Adrenal gland (tissue), 12 donors: Measurements from ENCODE around the gene DLGAP1. TPM values are rescaled to one million over a fixed set of nuclear protein-coding genes. Genes with fewer than 3 reads are reported as not detected.
"Not testable (repeated sequence)": the region's sequence is repeated elsewhere in the genome, so short reads cannot be mapped to it uniquely, and the experiment has no call there.

Experiments
- DNase-seq, 7 donors: peaks; one replicate each; pipeline ENCODE4 v3.0.0-alpha.2; 2019 to 2020
- H3K27ac ChIP-seq, 5 donors: fragments of 200-600 bp; sonication (generic) in 4 of 5; 1 replicate in 3 of 5; 2 replicates in 2 of 5; pipeline versions ENCODE4 v1.5.1 to v1.8.0; 2016 to 2020; ENCODE audit warnings: mild to moderate bottlenecking in 1 of 5
- H3K27me3 ChIP-seq: fragments of 200-600 bp; 2 replicates; pipeline ENCODE4 v1.8.0; 2021
- H3K36me3 ChIP-seq, 2 donors: fragments of 200-600 bp; replicated peaks in 1 of 2; 1 replicate in 1 of 2; 2 replicates in 1 of 2; pipeline versions ENCODE4 v1.5.1 to v1.8.0; 2018 to 2022
- H3K4me1 ChIP-seq, 2 donors: fragments of 200-600 bp; replicated peaks in 1 of 2; 1 replicate in 1 of 2; 2 replicates in 1 of 2; pipeline versions ENCODE4 v1.5.1 to v1.8.0; 2018 to 2021
- H3K4me3 ChIP-seq, 4 donors: fragments of 200-600 bp; sonication (generic) in 3 of 4; one replicate each; pipeline ENCODE4 v1.5.1; 2016 to 2018
- H3K9me3 ChIP-seq, 3 donors: fragments of 200-600 bp; sonication (generic) in 1 of 3; replicated peaks in 1 of 3; 1 replicate in 2 of 3; 2 replicates in 1 of 3; pipeline versions ENCODE4 v1.5.1 to v1.8.0; 2016 to 2021
- CTCF ChIP-seq, 6 experiments: fragments of 450-650 bp in 4 of 6; fragments of 200-600 bp in 2 of 6; sonication (generic) in 1 of 6; IDR thresholded peaks; 1 replicate in 5 of 6; 2 replicates in 1 of 6; pipeline versions ENCODE4 v1.5.1 to v1.8.0; 2016 to 2021; ENCODE audit warnings: antibody characterized with exemption in 6 of 6, mild to moderate bottlenecking in 2 of 6, moderate library complexity in 1 of 6
- POLR2A ChIP-seq, 2 donors: fragments of 450-650 bp; IDR thresholded peaks; one replicate each; pipeline ENCODE4 v1.6.1; 2017; ENCODE audit warnings: antibody characterized with exemption in 2 of 2, mild to moderate bottlenecking in 2 of 2, moderate library complexity in 1 of 2
- WGBS, 4 donors: extraction: QIAGEN DNeasy Blood & Tissue Kit in 2 of 4; methylation state at CpG; one replicate each; pipeline versions ENCODE4 v1.1.5 to v1.1.7; 2013 to 2017; 5-methylcytosine and 5-hydroxymethylcytosine counted together
- intact Hi-C, 2 donors: fragments of 100-400 bp; cut with DNase I; formaldehyde crosslinking; loops; one replicate each; pipeline versions ENCODE4 v1.14.1 to v1.15.0; 2022 to 2023
- polyA plus RNA-seq, 3 donors: library from polyadenylated mRNA; stranded (reverse); fragments of 200-250 nt in 2 of 3; fragments of 350-450 nt in 1 of 3; fragmentation: Illumina TruSeq in 1 of 3; extraction: RNeasy Lipid Tissue Mini Kit (QIAGEN cat#74804) in 1 of 3; gene quantifications; one replicate each; pipeline ENCODE4 v1.2.3, GENCODE V29; 2013 to 2014
- total RNA-seq, 9 donors: library from RNA; depleted of rRNA in 4 of 9; stranded (reverse); fragments of >200 nt in 4 of 9; fragments of 120-200 nt in 1 of 9; fragmentation: NEBNext Ultra II Directional in 1 of 9; extraction: Animal tissue kit (Norgen Biotek cat#: 25700) in 1 of 9; gene quantifications; one replicate each; pipeline versions ENCODE4 v1.1.0 to v1.2.4, GENCODE V29; 2013 to 2023
- donor health status: healthy with polysubstance abuse.
- donor health status: Bipolar disorder and iron deficiency.
- donor health status: DM: yes; HTN: yes; CAD: no.
- donor health status: DM: no; HTN: no; CAD: no.
- donor health status: DM: no; HTN: no; CAD: no.
- donor health status: DM: yes; HTN: yes; CAD: no.

Gene DLGAP1
- total and polyA plus RNA-seq, 12 donors = 1.7 to 30.9 (median 12.9) TPM

GRCh38 chr18:3604498-3605408 lies 850.4 kb downstream of the DLGAP1 start:
- TF ChIP-seq CTCF (IDR thresholded peaks at IDR 0.05) (no peak), POLR2A (IDR thresholded peaks at IDR 0.05) (peak in 1 of 2 donors; percentile 51)
- Histone ChIP-seq H3K9me3 (no peaks in the 10 kb centered on the region), H3K27ac (peak overlapping the region; percentile 82 to 97 (median 93)), H3K36me3 (no peaks in the 10 kb centered on the region), H3K4me1 (peaks cover 28 to 42% of the 10 kb centered on the region in 2 donors), H3K4me3 (peak overlapping the region in 1 of 4 donors; percentile 58), H3K27me3 (no peaks in the 10 kb centered on the region)
- intact Hi-C loops = no loop called here
- WGBS, 4 donors = 1 to 6% (median 4%) methylated on average over 12 of the region's 12 CpGs
- DNase-seq = peak in 2 of 7 donors; percentile 56 to 57

- 7 to 19% (median 15%) methylated on average over 4 of the region's 4 CpGs for WGBS, 4 donors
- intact Hi-C loops = no loop called here
- no peak for DNase-seq
- Histone ChIP-seq H3K9me3 (no peaks in the 10 kb centered on the region), H3K36me3 (no peaks in the 10 kb centered on the region), H3K4me3 (peak overlapping the region in 1 of 4 donors; percentile 58), H3K4me1 (peaks cover 28 to 42% of the 10 kb centered on the region in 2 donors), H3K27me3 (no peaks in the 10 kb centered on the region), H3K27ac (peak overlapping the region; percentile 82 to 97 (median 93))
- TF ChIP-seq CTCF (IDR thresholded peaks at IDR 0.05) = no peak
- TF ChIP-seq POLR2A (IDR thresholded peaks at IDR 0.05) = no peak
Observed at GRCh38 chr18:3604235-3604497, 850.9 kb downstream of the DLGAP1 start.

GRCh38 chr18:3603421-3604234 lies 851.5 kb downstream of the DLGAP1 start:
- Histone ChIP-seq H3K4me3 (peak overlapping the region in 2 of 4 donors; percentile 27 to 58), H3K27ac (peak overlapping the region; percentile 82 to 97 (median 93)), H3K27me3 (no peaks in the 10 kb centered on the region), H3K4me1 (peaks cover 28 to 42% of the 10 kb centered on the region in 2 donors), H3K9me3 (no peaks in the 10 kb centered on the region), H3K36me3 (no peaks in the 10 kb centered on the region)
- intact Hi-C loops = no loop called here
- WGBS, 4 donors = 9 to 11% (median 10%) methylated on average over 12 of the region's 12 CpGs
- TF ChIP-seq CTCF (IDR thresholded peaks at IDR 0.05) (no peak), POLR2A (IDR thresholded peaks at IDR 0.05) (peak; percentile 12 to 83)
- peak in 4 of 7 donors; percentile 43 to 59 (median 54) for DNase-seq

- intact Hi-C loops = not testable (repeated sequence)
Observed at GRCh38 chr18:3601106-3601755, 853.9 kb downstream of the DLGAP1 start.

More at GRCh38 chr18:3601106-3601755, 853.9 kb downstream of the DLGAP1 start:
- WGBS, 4 donors = 95 to 97% (median 96%) methylated on average over 9 to 12 of the region's 12 CpGs
- Histone ChIP-seq H3K4me1 (peaks cover 46 to 58% of the 10 kb centered on the region in 2 donors), H3K27ac (peak overlapping the region in 2 of 5 donors; percentile 26 to 97)
- H3K27me3 ChIP-seq, H3K4me3 ChIP-seq, H3K9me3 ChIP-seq, H3K36me3 ChIP-seq, DNase-seq: not testable (repeated sequence)
